GM12878 (cell line): Measurements from ENCODE around the gene R3HDM2. TPM values are rescaled to one million over a fixed set of nuclear protein-coding genes. Genes with fewer than 3 reads are reported as not detected.

ENCODE experiments used
- ATAC-seq: fragments of 200-7000 bp; cut with Tn5 transposase; 3 replicates; pipeline ENCODE4 v1.9.1; 2020; ENCODE audit warnings: mild to moderate bottlenecking, moderate library complexity
- BruUV-seq: library from RNA; stranded (reverse); fragments of 400-500 nt; replicated peaks from 2 replicates; lab custom pipeline; 2021; lab: Mats Ljungman, UMichigan
- CTCF ChIA-PET: fragments of 300-600 bp; sonication (Branson Sonifier 250); formaldehyde crosslinking; extraction: SDS; loops from one replicate; lab custom pipeline; 2021; ENCODE audit warnings: inconsistent platforms; lab: Yijun Ruan, JAX
- POLR2A ChIA-PET: fragments of 350-600 bp; formaldehyde crosslinking; extraction: SDS; loops from one replicate; lab custom pipeline; 2021; ENCODE audit warnings: inconsistent platforms; lab: Charles Lee
- RAD21 ChIA-PET: fragments of 300-600 bp; sonication (Branson Sonifier 250); formaldehyde crosslinking; loops from one replicate; lab custom pipeline; 2023; ENCODE audit warnings: antibody characterized with exemption; ENCODE audit not compliant: unreplicated experiment; lab: Charles Lee
- SMC1A ChIA-PET: fragments of 300-600 bp; sonication (Branson Sonifier 250); formaldehyde crosslinking; loops from one replicate; lab custom pipeline; 2023; ENCODE audit not compliant: unreplicated experiment, uncharacterized antibody; lab: Charles Lee
- DNase-seq: peaks from one replicate; pipeline ENCODE4 v3.0.0-alpha.2; 2011; ENCODE audit warnings: low read depth, low spot score
- FAIRE-seq: peaks from 3 replicates; lab custom pipeline; 2011; peaks lifted over from hg19 to GRCh38; lab: Jason Lieb, UNC
- H2AFZ ChIP-seq: 2 replicates; pipeline ENCODE4 v1.6.0; 2011; ENCODE audit warnings: low read depth, low read length, control low read depth; ENCODE audit not compliant: control insufficient read depth
- H3K27ac ChIP-seq: 2 replicates; pipeline ENCODE4 v1.5.1; 2011; ENCODE audit warnings: control low read depth; ENCODE audit not compliant: control insufficient read depth, insufficient read depth
- H3K27me3 ChIP-seq, 2 experiments: replicated peaks in 1 of 2; 2 replicates each; pipeline versions ENCODE4 v1.6.0 to v1.6.1; 2011; ENCODE audit warnings: low read length in 1 of 2; ENCODE audit not compliant: control insufficient read depth in 2 of 2, insufficient read depth in 2 of 2
- H3K36me3 ChIP-seq, 2 experiments: 2 replicates each; pipeline ENCODE4 v1.5.1; 2011; ENCODE audit warnings: low read length in 1 of 2; ENCODE audit not compliant: control insufficient read depth in 2 of 2, insufficient read depth in 2 of 2
- H3K4me1 ChIP-seq: 2 replicates; pipeline ENCODE4 v1.6.1; 2011; ENCODE audit warnings: mild to moderate bottlenecking, low read length, moderate library complexity, mixed read lengths; ENCODE audit not compliant: control insufficient read depth, insufficient read depth
- H3K4me2 ChIP-seq: 2 replicates; pipeline ENCODE4 v1.6.0; 2011; ENCODE audit warnings: control low read depth; ENCODE audit not compliant: control insufficient read depth, insufficient read depth
- H3K4me3 ChIP-seq: fragments of 200-600 bp; sonication (generic); 2 replicates; pipeline ENCODE4 v1.5.1; 2016
- H3K79me2 ChIP-seq: 2 replicates; pipeline ENCODE4 v1.6.0; 2011; ENCODE audit warnings: low read length; ENCODE audit not compliant: control insufficient read depth, insufficient read depth
- H3K9ac ChIP-seq: 2 replicates; pipeline ENCODE4 v1.8.0; 2011; ENCODE audit warnings: low read length, control low read depth, mixed read lengths; ENCODE audit not compliant: control insufficient read depth, insufficient read depth
- H3K9me3 ChIP-seq: replicated peaks from 3 replicates; pipeline ENCODE4 v1.5.1; 2011; ENCODE audit warnings: mild to moderate bottlenecking, low read length; ENCODE audit not compliant: control insufficient read depth, insufficient read depth
- H4K20me1 ChIP-seq: 2 replicates; pipeline ENCODE4 v1.6.0; 2011; ENCODE audit not compliant: control insufficient read depth, insufficient read depth
- ATF2 ChIP-seq: IDR thresholded peaks from 2 replicates; pipeline ENCODE4 v1.6.1; 2012; ENCODE audit warnings: low read length, inconsistent platforms
- ATF7 ChIP-seq: fragments of 450-650 bp; IDR thresholded peaks from 2 replicates; pipeline ENCODE4 v1.6.1; 2016; ENCODE audit warnings: low read depth, mild to moderate bottlenecking
- ELK1 ChIP-seq: IDR thresholded peaks from 2 replicates; pipeline ENCODE4 v1.6.1; 2012; ENCODE audit warnings: low read depth, low read length, improper control_type of control experiment
- LARP7 ChIP-seq: fragments of 450-650 bp; IDR thresholded peaks from 2 replicates; pipeline ENCODE4 v1.6.1; 2017; ENCODE audit warnings: mild to moderate bottlenecking
- MTA2 ChIP-seq: fragments of 450-650 bp; IDR thresholded peaks from 2 replicates; pipeline ENCODE4 v1.6.1; 2016; ENCODE audit warnings: low read depth, mild to moderate bottlenecking, moderate library complexity
- NR2F1 ChIP-seq: fragments of 450-650 bp; conservative IDR thresholded peaks from 2 replicates; pipeline ENCODE4 v1.6.1; 2017; ENCODE audit warnings: mild to moderate bottlenecking
- PAX8 ChIP-seq: fragments of 450-650 bp; IDR thresholded peaks from 2 replicates; pipeline ENCODE4 v1.6.1; 2017; ENCODE audit warnings: mild to moderate bottlenecking, moderate library complexity
- RELA ChIP-seq: fragments of 450-650 bp; IDR thresholded peaks from 2 replicates; pipeline ENCODE4 v1.8.0; 2014; ENCODE audit warnings: borderline replicate concordance; ENCODE audit not compliant: partially characterized antibody
- USF2 ChIP-seq: IDR thresholded peaks from 2 replicates; pipeline ENCODE4 v1.6.1; 2011; ENCODE audit warnings: low read depth, low read length, improper control_type of control experiment, borderline replicate concordance
- YY1 ChIP-seq: IDR thresholded peaks from 2 replicates; pipeline ENCODE4 v1.6.1; 2011; ENCODE audit warnings: low read depth, mild to moderate bottlenecking, low read length
- ZNF217 ChIP-seq: fragments of 450-650 bp; IDR thresholded peaks from 2 replicates; pipeline ENCODE4 v1.6.1; 2017; ENCODE audit warnings: antibody characterized with exemption, mild to moderate bottlenecking
- ZNF24 ChIP-seq: fragments of 450-650 bp; IDR thresholded peaks from 2 replicates; pipeline ENCODE4 v1.6.1; 2017; ENCODE audit warnings: antibody characterized with exemption, mild to moderate bottlenecking
- WGBS: methylation state at CpG from one replicate; pipeline ENCODE4 v1.1.6; 2016; ENCODE audit warnings: low lambda C conversion rate; ENCODE audit not compliant: insufficient replicate concordance, insufficient coverage; ENCODE audit errors: missing lambda C conversion rate; 5-methylcytosine and 5-hydroxymethylcytosine counted together
- in situ Hi-C: fragments of 300-500 bp; cut with MboI; formaldehyde crosslinking; loops from 9 replicates; pipeline ENCODE4 v1.14.3; 2018; ENCODE audit warnings: mixed read lengths
- intact Hi-C: fragments of 100-400 bp; cut with micrococcal nuclease; formaldehyde crosslinking; loops from one replicate; pipeline ENCODE4 v1.14.2; 2022; ENCODE audit not compliant: unreplicated experiment
- polyA plus RNA-seq, 11 experiments: library from polyadenylated mRNA; depleted of rRNA in 4 of 11; unstranded in 6 of 11; stranded (reverse) in 5 of 11; fragments of >200 nt; fragmentation: Nextera tagmentation in 4 of 11; fragmentation: Illumina TruSeq in 1 of 11; extraction: Ambion mirVana in 4 of 11; extraction: Trizol in 1 of 11; gene quantifications; 1 replicate in 1 of 11; 2 replicates in 10 of 11; pipeline versions ENCODE4 v1.2.1 to v1.2.3, GENCODE V29; 2011 to 2016; ENCODE audit warnings: inconsistent platforms in 2 of 11, missing spikeins in 2 of 11, low read depth in 1 of 11
- total RNA-seq, 4 experiments: library from RNA; depleted of rRNA in 3 of 4; stranded (reverse); fragments of >200 nt in 3 of 4; fragmentation: Illumina TruSeq in 1 of 4; extraction: Trizol in 1 of 4; gene quantifications; 2 replicates each; pipeline versions ENCODE4 v1.2.1 to v1.2.3, GENCODE V29; 2013 to 2021
- TF ChIP-seq, protein P1 (sequence below): fragments of 450-650 bp; formaldehyde crosslinking; IDR thresholded peaks from 2 replicates; pipeline ENCODE4 v1.4.0; 2022; ENCODE audit warnings: mild to moderate bottlenecking, moderate library complexity
- TF ChIP-seq, protein P2 (sequence below): IDR thresholded peaks from 2 replicates; pipeline ENCODE4 v1.6.1; 2012; ENCODE audit warnings: low read depth, low read length, improper control_type of control experiment
- TF ChIP-seq, protein P3 (sequence below): IDR thresholded peaks from 2 replicates; pipeline ENCODE4 v1.6.1; 2012; ENCODE audit warnings: low read depth, low read length, improper control_type of control experiment

Gene R3HDM2
- total and polyA plus RNA-seq, 10 of the 15 experiments (the other 5 are each of a cell fraction or from before 2014, with no cell fraction given) = 4.6 to 26.1 (median 11.2) TPM

- TF ChIP-seq, protein P1, sequence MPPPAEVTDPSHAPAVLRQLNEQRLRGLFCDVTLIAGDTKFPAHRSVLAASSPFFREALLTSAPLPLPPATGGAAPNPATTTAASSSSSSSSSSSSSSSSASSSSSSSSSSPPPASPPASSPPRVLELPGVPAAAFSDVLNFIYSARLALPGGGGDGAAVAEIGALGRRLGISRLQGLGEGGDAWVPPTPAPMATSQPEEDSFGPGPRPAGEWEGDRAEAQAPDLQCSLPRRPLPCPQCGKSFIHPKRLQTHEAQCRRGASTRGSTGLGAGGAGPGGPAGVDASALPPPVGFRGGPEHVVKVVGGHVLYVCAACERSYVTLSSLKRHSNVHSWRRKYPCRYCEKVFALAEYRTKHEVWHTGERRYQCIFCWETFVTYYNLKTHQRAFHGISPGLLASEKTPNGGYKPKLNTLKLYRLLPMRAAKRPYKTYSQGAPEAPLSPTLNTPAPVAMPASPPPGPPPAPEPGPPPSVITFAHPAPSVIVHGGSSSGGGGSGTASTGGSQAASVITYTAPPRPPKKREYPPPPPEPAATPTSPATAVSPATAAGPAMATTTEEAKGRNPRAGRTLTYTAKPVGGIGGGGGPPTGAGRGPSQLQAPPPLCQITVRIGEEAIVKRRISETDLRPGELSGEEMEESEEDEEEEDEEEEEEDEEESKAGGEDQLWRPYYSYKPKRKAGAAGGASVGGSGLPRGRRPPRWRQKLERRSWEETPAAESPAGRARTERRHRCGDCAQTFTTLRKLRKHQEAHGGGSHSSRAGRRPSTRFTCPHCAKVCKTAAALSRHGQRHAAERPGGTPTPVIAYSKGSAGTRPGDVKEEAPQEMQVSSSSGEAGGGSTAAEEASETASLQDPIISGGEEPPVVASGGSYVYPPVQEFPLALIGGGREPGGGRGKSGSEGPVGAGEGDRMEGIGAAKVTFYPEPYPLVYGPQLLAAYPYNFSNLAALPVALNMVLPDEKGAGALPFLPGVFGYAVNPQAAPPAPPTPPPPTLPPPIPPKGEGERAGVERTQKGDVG (CRISPR knock-in tag) = no peak
These were observed 131.3 kb downstream of the R3HDM2 start (continued) for GRCh38 chr12:57299514-57300016.

DNA sequence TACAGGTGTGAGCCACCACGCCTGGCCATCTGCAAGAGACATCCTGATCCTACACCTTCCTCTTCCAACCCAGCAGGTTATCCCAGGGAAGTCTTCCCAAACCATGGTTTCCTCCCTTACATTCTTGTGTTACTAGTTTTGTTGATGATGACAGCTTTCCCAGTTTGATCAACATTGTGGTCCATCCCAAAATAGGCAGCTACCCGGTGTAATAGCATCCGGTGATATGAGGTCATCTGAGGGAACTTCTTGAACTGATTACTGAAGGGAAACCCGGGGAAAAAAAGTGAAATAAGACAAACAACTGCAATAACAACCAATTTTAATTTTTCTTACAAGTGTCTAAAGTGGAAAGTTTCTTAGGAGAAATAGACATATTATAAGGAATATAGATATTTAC lies 134.6 kb downstream of the R3HDM2 start:
- H3K9ac ChIP-seq = no peak overlapping the region
- in situ Hi-C loops (no loop called here), intact Hi-C loops (no loop called here)
- SMC1A ChIA-PET = no interaction called here
- no peak overlapping the region for H2AFZ ChIP-seq
- ATAC-seq = no peak
- WGBS = 100% methylated on average over 4 of the region's 4 CpGs
- no TSS peak for BruUV-seq
- peaks cover 0 to 11% of the 10 kb centered on the region in 2 experiments; a peak in 2 of 4 replicates for H3K36me3 ChIP-seq
- no peaks in the 10 kb centered on the region for H3K27me3 ChIP-seq
- RAD21 ChIA-PET = interaction anchor here (1.4 kb wide), 1 partner anchor 11 kb away, joined by 3 read pairs; no protein-coding TSS in a partner anchor
- H3K4me2 ChIP-seq = no peak overlapping the region
- no peaks in the 10 kb centered on the region for H3K9me3 ChIP-seq
- H3K4me1 ChIP-seq = no peaks in the 10 kb centered on the region
- H4K20me1 ChIP-seq = no peaks in the 10 kb centered on the region
- H3K27ac ChIP-seq = no peak overlapping the region
- CTCF ChIA-PET = interaction anchor here (0.6 to 1.5 kb wide), 5 partner anchors 10 to 677 kb away, joined by 3 read pairs; no protein-coding TSS in a partner anchor
- no peak for FAIRE-seq
- H3K4me3 ChIP-seq = no peak overlapping the region
- no peak for DNase-seq
- no peaks in the 10 kb centered on the region for H3K79me2 ChIP-seq
- POLR2A ChIA-PET = no interaction called here
- no peak for TF ChIP-seq USF2
- TF ChIP-seq ZNF24 = no peak
- no peak for TF ChIP-seq RELA
- TF ChIP-seq LARP7 = no peak
- TF ChIP-seq PAX8 = no peak
- no peak for TF ChIP-seq ZNF217
- TF ChIP-seq ELK1 = no peak
- no peak for TF ChIP-seq YY1
- TF ChIP-seq ATF7 = no peak
- TF ChIP-seq MTA2 = no peak
- TF ChIP-seq, protein P2, sequence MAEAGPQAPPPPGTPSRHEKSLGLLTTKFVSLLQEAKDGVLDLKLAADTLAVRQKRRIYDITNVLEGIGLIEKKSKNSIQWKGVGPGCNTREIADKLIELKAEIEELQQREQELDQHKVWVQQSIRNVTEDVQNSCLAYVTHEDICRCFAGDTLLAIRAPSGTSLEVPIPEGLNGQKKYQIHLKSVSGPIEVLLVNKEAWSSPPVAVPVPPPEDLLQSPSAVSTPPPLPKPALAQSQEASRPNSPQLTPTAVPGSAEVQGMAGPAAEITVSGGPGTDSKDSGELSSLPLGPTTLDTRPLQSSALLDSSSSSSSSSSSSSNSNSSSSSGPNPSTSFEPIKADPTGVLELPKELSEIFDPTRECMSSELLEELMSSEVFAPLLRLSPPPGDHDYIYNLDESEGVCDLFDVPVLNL = no peak
- no peak for TF ChIP-seq ATF2
- no peak for TF ChIP-seq NR2F1
- TF ChIP-seq, protein P3, sequence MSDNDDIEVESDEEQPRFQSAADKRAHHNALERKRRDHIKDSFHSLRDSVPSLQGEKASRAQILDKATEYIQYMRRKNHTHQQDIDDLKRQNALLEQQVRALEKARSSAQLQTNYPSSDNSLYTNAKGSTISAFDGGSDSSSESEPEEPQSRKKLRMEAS = no peak
